Measurements from ENCODE around the gene F5. TPM values are rescaled to one million over a fixed set of nuclear protein-coding genes. Genes with fewer than 3 reads are reported as not detected.

Gene F5
- total RNA-seq, 1 experiment from 2014 or later = 0.37 TPM

DNA sequence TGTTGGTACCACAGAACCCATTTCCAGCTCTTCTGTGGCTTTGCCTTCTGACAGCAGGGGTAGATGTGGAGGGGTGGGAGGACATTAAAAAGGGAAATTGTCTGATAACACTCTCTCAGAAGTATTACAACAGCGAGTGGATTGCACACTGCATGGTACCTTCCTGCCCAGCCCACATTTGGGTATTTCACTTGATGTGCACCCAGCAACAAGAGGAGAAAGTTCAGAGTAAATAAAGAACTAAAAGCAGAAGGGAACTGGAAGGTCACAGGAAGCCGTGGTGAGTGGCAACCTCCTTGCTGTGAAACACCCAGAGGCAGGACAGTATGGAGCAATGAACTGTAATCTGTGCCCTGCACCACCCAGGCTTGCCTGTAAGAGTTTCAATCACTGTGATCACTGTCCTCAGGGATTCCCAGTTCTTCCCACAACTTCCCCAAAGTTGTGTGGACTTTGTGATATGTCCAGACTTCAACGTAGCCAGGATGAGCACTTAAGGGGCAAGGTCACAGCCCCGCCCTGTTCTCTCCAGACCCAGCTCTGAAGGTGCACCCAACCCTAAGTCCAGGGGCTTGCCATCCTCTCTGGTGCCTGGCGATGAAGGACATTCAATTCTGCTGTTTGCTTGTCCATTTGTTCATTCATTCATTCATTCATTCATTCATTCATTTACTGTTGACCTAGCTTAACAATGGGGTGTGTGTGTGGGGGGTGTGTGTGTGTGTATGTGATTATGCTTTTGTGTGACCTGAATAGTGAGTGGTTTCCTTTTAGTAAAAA is 18.7 kb upstream of the F5 start:
- RAD21 ChIA-PET (ENCODE audit: low non-redundant PET in 1 of 2, low total read pairs in 2 of 2, uncharacterized antibody in 2 of 2, unreplicated experiment in 2 of 2) = interaction anchor here in 1 of 2 experiments (0.7 kb wide), 1 partner anchor 1748 kb away, joined by 6 read pairs; no protein-coding TSS in a partner anchor
- ATAC-seq = no peak

More for the DNA sequence above, 18.7 kb upstream of the F5 start:
- Histone ChIP-seq H3K27ac (ENCODE audit: low read depth, low read length) (no peak overlapping the region), H3K27me3 (ENCODE audit: insufficient read depth, low read length) (peaks cover 11% of the 10 kb centered on the region), H4K20me1 (ENCODE audit: insufficient read depth) (no peaks in the 10 kb centered on the region), H2AFZ (ENCODE audit: low read depth, low read length, poor library complexity, severe bottlenecking) (no peak overlapping the region), H3K36me3 (ENCODE audit: control insufficient read depth in 1 of 2, insufficient read depth in 2 of 2, low read length in 2 of 2) (no peaks in the 10 kb centered on the region), H3K9ac (ENCODE audit: low read length) (no peak overlapping the region), H3K4me3 (replicated peaks in 1 of 2; ENCODE audit: low read depth in 1 of 2, low read length in 2 of 2) (no peak overlapping the region), H3K4me2 (ENCODE audit: low read length) (no peak overlapping the region), H3K9me3 (ENCODE audit: control insufficient read depth in 1 of 2, insufficient read depth in 1 of 2, low read depth in 1 of 2, low read length in 2 of 2) (no peaks in the 10 kb centered on the region), H3K79me2 (ENCODE audit: insufficient read depth, low read length) (no peaks in the 10 kb centered on the region), H3K9me2 (ENCODE audit: insufficient read depth) (no peaks in the 10 kb centered on the region), H3K4me1 (ENCODE audit: control insufficient read depth in 1 of 2, insufficient read depth in 2 of 2, low read length in 2 of 2) (no peaks in the 10 kb centered on the region)
- DNase-seq (ENCODE audit: low read depth, low spot score) = no peak
- POLR2A ChIA-PET = no interaction called here
- BruUV-seq (replicated peaks) = no TSS peak
- CTCF ChIA-PET = no interaction called here
- no peak for TF ChIP-seq TCF7L2 (IDR thresholded peaks at IDR 0.05; ENCODE audit: borderline replicate concordance, extremely low read depth, insufficient read depth, insufficient read length)
- no peak for TF ChIP-seq SIN3A (IDR thresholded peaks at IDR 0.05; ENCODE audit: low read depth)
- no peak for TF ChIP-seq RAD21 (IDR thresholded peaks at IDR 0.05; ENCODE audit: low read depth)
- no peak for TF ChIP-seq EZH2 (IDR thresholded peaks at IDR 0.05)
- TF ChIP-seq, protein P1, sequence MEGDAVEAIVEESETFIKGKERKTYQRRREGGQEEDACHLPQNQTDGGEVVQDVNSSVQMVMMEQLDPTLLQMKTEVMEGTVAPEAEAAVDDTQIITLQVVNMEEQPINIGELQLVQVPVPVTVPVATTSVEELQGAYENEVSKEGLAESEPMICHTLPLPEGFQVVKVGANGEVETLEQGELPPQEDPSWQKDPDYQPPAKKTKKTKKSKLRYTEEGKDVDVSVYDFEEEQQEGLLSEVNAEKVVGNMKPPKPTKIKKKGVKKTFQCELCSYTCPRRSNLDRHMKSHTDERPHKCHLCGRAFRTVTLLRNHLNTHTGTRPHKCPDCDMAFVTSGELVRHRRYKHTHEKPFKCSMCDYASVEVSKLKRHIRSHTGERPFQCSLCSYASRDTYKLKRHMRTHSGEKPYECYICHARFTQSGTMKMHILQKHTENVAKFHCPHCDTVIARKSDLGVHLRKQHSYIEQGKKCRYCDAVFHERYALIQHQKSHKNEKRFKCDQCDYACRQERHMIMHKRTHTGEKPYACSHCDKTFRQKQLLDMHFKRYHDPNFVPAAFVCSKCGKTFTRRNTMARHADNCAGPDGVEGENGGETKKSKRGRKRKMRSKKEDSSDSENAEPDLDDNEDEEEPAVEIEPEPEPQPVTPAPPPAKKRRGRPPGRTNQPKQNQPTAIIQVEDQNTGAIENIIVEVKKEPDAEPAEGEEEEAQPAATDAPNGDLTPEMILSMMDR (IDR thresholded peaks at IDR 0.05 in 2 of 3, conservative IDR thresholded peaks at IDR 0.05 in 1 of 3; ENCODE audit: borderline replicate concordance in 1 of 3, insufficient read depth in 1 of 3, low read depth in 2 of 3, low read length in 2 of 3) = no peak
- no peak for TF ChIP-seq FOSL1 (IDR thresholded peaks at IDR 0.05; ENCODE audit: low read depth)
- intact Hi-C loops (cut with micrococcal nuclease) = loop anchor here (5.0 kb wide), 1 partner anchor 1277 kb away; no protein-coding TSS in a partner anchor
